NT2/D1 (cell line): ENCODE data around the gene CHID1.

ENCODE experiments used
- SUZ12 ChIP-seq: IDR thresholded peaks from 2 replicates; pipeline ENCODE4 v1.6.1; 2011; ENCODE audit not compliant: insufficient read length, insufficient read depth; ENCODE audit errors: extremely low read depth
- YY1 ChIP-seq: IDR thresholded peaks from 2 replicates; pipeline ENCODE4 v1.6.1; 2011; ENCODE audit not compliant: insufficient read length, insufficient read depth
- ZNF274 ChIP-seq: IDR thresholded peaks from 2 replicates; pipeline ENCODE4 v1.6.1; 2011; ENCODE audit warnings: mild to moderate bottlenecking, low read depth, low read length

DNA sequence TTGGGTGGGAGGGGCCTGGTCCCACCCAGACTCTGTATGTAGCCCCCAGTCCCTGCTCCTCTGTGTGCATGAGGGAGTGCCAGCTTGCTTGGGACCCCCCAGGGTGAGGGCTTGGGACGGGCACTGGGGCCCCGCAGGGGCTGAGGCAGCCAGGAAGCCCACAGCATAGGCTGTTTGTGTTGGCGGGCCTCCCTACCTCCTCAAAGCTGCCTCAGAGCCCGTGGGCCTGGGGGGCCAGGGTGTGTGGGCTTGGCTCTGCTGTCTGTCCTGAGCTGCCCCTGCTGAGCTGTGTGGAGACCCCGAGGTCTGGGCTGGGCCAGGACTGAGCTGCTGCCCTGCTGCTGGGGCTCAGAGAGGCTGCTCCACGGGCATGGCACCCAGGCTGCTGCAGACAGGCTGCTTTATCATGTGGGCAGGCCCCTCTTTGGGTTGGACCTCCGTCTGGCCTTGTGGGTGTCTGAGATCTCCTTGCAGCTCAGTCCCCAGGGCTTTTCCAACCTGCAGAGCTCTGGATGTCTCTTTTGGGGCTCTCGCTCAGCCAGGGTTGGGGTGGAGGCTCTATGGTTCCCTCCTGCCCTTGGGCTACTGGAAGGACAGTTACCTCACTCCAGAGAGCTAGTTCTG, 64.6 kb downstream of the CHID1 start:
- no peak for TF ChIP-seq YY1
- no peak for TF ChIP-seq ZNF274
- TF ChIP-seq SUZ12 = no peak
